ENCODE measurements around the gene GALNS.

- TF ChIP-seq, protein P1, sequence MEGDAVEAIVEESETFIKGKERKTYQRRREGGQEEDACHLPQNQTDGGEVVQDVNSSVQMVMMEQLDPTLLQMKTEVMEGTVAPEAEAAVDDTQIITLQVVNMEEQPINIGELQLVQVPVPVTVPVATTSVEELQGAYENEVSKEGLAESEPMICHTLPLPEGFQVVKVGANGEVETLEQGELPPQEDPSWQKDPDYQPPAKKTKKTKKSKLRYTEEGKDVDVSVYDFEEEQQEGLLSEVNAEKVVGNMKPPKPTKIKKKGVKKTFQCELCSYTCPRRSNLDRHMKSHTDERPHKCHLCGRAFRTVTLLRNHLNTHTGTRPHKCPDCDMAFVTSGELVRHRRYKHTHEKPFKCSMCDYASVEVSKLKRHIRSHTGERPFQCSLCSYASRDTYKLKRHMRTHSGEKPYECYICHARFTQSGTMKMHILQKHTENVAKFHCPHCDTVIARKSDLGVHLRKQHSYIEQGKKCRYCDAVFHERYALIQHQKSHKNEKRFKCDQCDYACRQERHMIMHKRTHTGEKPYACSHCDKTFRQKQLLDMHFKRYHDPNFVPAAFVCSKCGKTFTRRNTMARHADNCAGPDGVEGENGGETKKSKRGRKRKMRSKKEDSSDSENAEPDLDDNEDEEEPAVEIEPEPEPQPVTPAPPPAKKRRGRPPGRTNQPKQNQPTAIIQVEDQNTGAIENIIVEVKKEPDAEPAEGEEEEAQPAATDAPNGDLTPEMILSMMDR (conservative IDR thresholded peaks at IDR 0.05; ENCODE audit: low read depth, low read length): no peak
- no peak for TF ChIP-seq POLR2A (IDR thresholded peaks at IDR 0.05; ENCODE audit: low read depth, low read length)
- no peak for TF ChIP-seq RAD21 (IDR thresholded peaks at IDR 0.05; ENCODE audit: low read length)
- TF ChIP-seq USF2 (IDR thresholded peaks at IDR 0.05; ENCODE audit: low read depth, low read length): no peak
- TF ChIP-seq MAZ (IDR thresholded peaks at IDR 0.05; ENCODE audit: borderline replicate concordance, low read depth, low read length): no peak
Observed at GRCh38 chr16:88814144-88814502, 42.6 kb downstream of the GALNS start.

All from IMR-90 (cell line).